Endothelial cell of umbilical vein (primary cell): ENCODE data around the gene PSIP1. TPM values are rescaled to one million over a fixed set of nuclear protein-coding genes. Genes with fewer than 3 reads are reported as not detected.

ENCODE experiments used
- BruUV-seq: library from RNA; stranded (reverse); fragments of 400-500 nt; replicated peaks from 2 replicates; lab custom pipeline; 2021; lab: Mats Ljungman, UMichigan
- CTCF ChIA-PET: fragments of 300-600, 350-600 bp; sonication (Branson Sonifier 250); formaldehyde crosslinking; loops from one replicate; lab custom pipeline; 2021; ENCODE audit warnings: antibody characterized with exemption, inconsistent platforms; lab: Charles Lee
- POLR2A ChIA-PET: fragments of 300-600, 350-600 bp; sonication (Branson Sonifier 250); formaldehyde crosslinking; loops from one replicate; lab custom pipeline; 2021; ENCODE audit warnings: antibody characterized with exemption, inconsistent platforms; lab: Charles Lee
- DNase-seq: peaks from one replicate; pipeline ENCODE4 v3.0.0-alpha.2; 2011; ENCODE audit warnings: low read depth, low spot score
- FAIRE-seq: peaks from 2 replicates; lab custom pipeline; 2011; peaks lifted over from hg19 to GRCh38; lab: Jason Lieb, UNC
- H2AFZ ChIP-seq: 2 replicates; pipeline ENCODE4 v1.6.0; 2012; ENCODE audit warnings: low read depth, low read length, control low read depth, inconsistent platforms
- H3K27ac ChIP-seq: 2 replicates; pipeline ENCODE4 v1.5.1; 2011; ENCODE audit warnings: low read depth, mild to moderate bottlenecking, control low read depth, low read length, moderate library complexity; ENCODE audit not compliant: insufficient read depth
- H3K27me3 ChIP-seq, 2 experiments: 2 replicates each; pipeline versions ENCODE4 v1.6.0 to v1.6.1; 2011; ENCODE audit warnings: low read length in 2 of 2, mixed read lengths in 1 of 2; ENCODE audit not compliant: control insufficient read depth in 2 of 2, insufficient read depth in 2 of 2
- H3K36me3 ChIP-seq, 2 experiments: 2 replicates in 1 of 2; 3 replicates in 1 of 2; pipeline ENCODE4 v1.5.1; 2011; ENCODE audit warnings: low read length in 2 of 2, mild to moderate bottlenecking in 1 of 2, moderate library complexity in 1 of 2; ENCODE audit not compliant: control insufficient read depth in 2 of 2, insufficient read depth in 2 of 2; ENCODE audit errors: extremely low read depth in 1 of 2
- H3K4me1 ChIP-seq: 3 replicates; pipeline ENCODE4 v1.5.1; 2011; ENCODE audit warnings: mild to moderate bottlenecking, low read length; ENCODE audit not compliant: control insufficient read depth, insufficient read depth; ENCODE audit errors: extremely low read depth
- H3K4me2 ChIP-seq: 2 replicates; pipeline ENCODE4 v1.6.1; 2011; ENCODE audit warnings: low read length, control low read depth, mixed read lengths; ENCODE audit not compliant: insufficient read depth
- H3K4me3 ChIP-seq, 3 experiments: fragments of 200-600 bp in 1 of 3; sonication (generic), shearing (Covaris generic) in 1 of 3; replicated peaks in 1 of 3; 2 replicates each; pipeline ENCODE4 v1.5.1; 2011 to 2016; ENCODE audit warnings: control low read depth in 3 of 3, low read length in 3 of 3, mild to moderate bottlenecking in 2 of 3, inconsistent platforms in 1 of 3, low read depth in 1 of 3, moderate library complexity in 1 of 3; ENCODE audit not compliant: insufficient read depth in 1 of 3
- H3K79me2 ChIP-seq: 2 replicates; pipeline ENCODE4 v1.6.0; 2012; ENCODE audit warnings: low read length, inconsistent platforms; ENCODE audit not compliant: control insufficient read depth, insufficient read depth
- H3K9ac ChIP-seq: replicated peaks from 2 replicates; pipeline ENCODE3; 2011; ENCODE audit warnings: low read length, control low read depth; ENCODE audit not compliant: insufficient read depth; ENCODE audit errors: extremely low read depth
- H3K9me1 ChIP-seq: replicated peaks from 3 replicates; pipeline ENCODE4 v1.6.0; 2011; ENCODE audit warnings: mild to moderate bottlenecking, low read length; ENCODE audit not compliant: control insufficient read depth, insufficient read depth; ENCODE audit errors: extremely low read depth
- H3K9me3 ChIP-seq: replicated peaks from 2 replicates; pipeline ENCODE4 v1.5.1; 2012; ENCODE audit warnings: low read length, inconsistent platforms; ENCODE audit not compliant: control insufficient read depth, insufficient read depth
- H4K20me1 ChIP-seq: replicated peaks from 2 replicates; pipeline ENCODE3; 2011; ENCODE audit warnings: mild to moderate bottlenecking, low read length; ENCODE audit not compliant: control insufficient read depth, insufficient read depth; ENCODE audit errors: extremely low read depth
- CTCF ChIP-seq, 2 donors: IDR thresholded peaks; 1 replicate in 1 of 2; 2 replicates in 1 of 2; pipeline ENCODE4 v1.5.1; 2011; ENCODE audit warnings: low read length in 2 of 2, mild to moderate bottlenecking in 2 of 2, moderate library complexity in 2 of 2, control low read depth in 1 of 2, inconsistent platforms in 1 of 2, low read depth in 1 of 2; ENCODE audit not compliant: insufficient read depth in 1 of 2; ENCODE audit errors: extremely low read depth in 1 of 2
- EZH2 ChIP-seq: IDR thresholded peaks from 2 replicates; pipeline ENCODE4 v1.6.1; 2012; ENCODE audit warnings: borderline replicate concordance, low read depth, mild to moderate bottlenecking, moderate library complexity, low read length, inconsistent platforms; ENCODE audit not compliant: severe bottlenecking
- FOS ChIP-seq: IDR thresholded peaks from 2 replicates; pipeline ENCODE4 v1.6.1; 2011; ENCODE audit warnings: mild to moderate bottlenecking, low read length, moderate library complexity, borderline replicate concordance; ENCODE audit not compliant: insufficient read depth
- GATA2 ChIP-seq: IDR thresholded peaks from 2 replicates; pipeline ENCODE4 v1.7.0; 2011; ENCODE audit warnings: low read depth, mild to moderate bottlenecking, moderate library complexity, mixed read lengths, low read length; ENCODE audit not compliant: insufficient read length, insufficient read depth
- JUN ChIP-seq: IDR thresholded peaks from 2 replicates; pipeline ENCODE4 v1.6.1; 2011; ENCODE audit warnings: borderline replicate concordance, low read depth; ENCODE audit not compliant: insufficient read length, insufficient read depth
- MAX ChIP-seq: IDR thresholded peaks from 2 replicates; pipeline ENCODE4 v1.6.1; 2011; ENCODE audit not compliant: insufficient read depth, insufficient read length
- MYC ChIP-seq: IDR thresholded peaks from one replicate; pipeline ENCODE4 v1.6.1; 2011; ENCODE audit warnings: mild to moderate bottlenecking, low read depth, low read length
- POLR2A ChIP-seq: IDR thresholded peaks from 2 replicates; pipeline ENCODE4 v1.6.1; 2012; ENCODE audit warnings: low read depth, mild to moderate bottlenecking, control low read depth, low read length
- POLR2AphosphoS5 ChIP-seq: IDR thresholded peaks from 2 replicates; pipeline ENCODE4 v1.6.1; 2012; ENCODE audit warnings: low read depth, mild to moderate bottlenecking, control low read depth, low read length, moderate library complexity; ENCODE audit not compliant: insufficient read depth
- dilution Hi-C: fragments of 300-500 bp; cut with MboI; formaldehyde crosslinking; loops from one replicate; pipeline ENCODE4 v1.15.0; 2019; ENCODE audit warnings: low sequenced_read_pairs; ENCODE audit not compliant: extremely low pct_ligation_motif_present
- intact Hi-C: fragments of 100-400 bp; cut with micrococcal nuclease; formaldehyde crosslinking; loops from one replicate; pipeline ENCODE4 v1.10.0; 2022
- polyA plus RNA-seq, 4 experiments: library from polyadenylated mRNA; depleted of rRNA in 3 of 4; stranded (reverse) in 3 of 4; unstranded in 1 of 4; fragments of >200 nt; gene quantifications; 2 replicates each; pipeline versions ENCODE4 v1.2.1 to v1.2.3, GENCODE V29; 2011 to 2012; ENCODE audit warnings: missing spikeins in 1 of 4
- total RNA-seq: library from RNA; stranded (reverse); gene quantifications from 2 replicates; pipeline ENCODE4 v1.2.3, GENCODE V29; 2021

The PSIP1 gene
- total and polyA plus RNA-seq, 2 donors (not counting 3 experiments of a cell fraction or from before 2014, with no cell fraction given), result 12.9 to 76.7 TPM

- no peak overlapping the region for H3K4me2 ChIP-seq
- ChIA-PET CTCF (no interaction called here), POLR2A (no interaction called here)
- no peaks in the 10 kb centered on the region for H3K79me2 ChIP-seq
- H3K4me3 ChIP-seq, result no peak overlapping the region
- BruUV-seq, result no TSS peak
- FAIRE-seq (no peak), DNase-seq (no peak)
- H3K36me3 ChIP-seq, result peaks cover 4 to 28% of the 10 kb centered on the region in 2 experiments
- no peaks in the 10 kb centered on the region for H3K27me3 ChIP-seq
- intact Hi-C loops, result no loop called here
- H3K9me1 ChIP-seq, result no peaks in the 10 kb centered on the region
- H3K9ac ChIP-seq, result no peak overlapping the region
- H2AFZ ChIP-seq, result no peak overlapping the region
- H4K20me1 ChIP-seq, result no peaks in the 10 kb centered on the region
- no peaks in the 10 kb centered on the region for H3K4me1 ChIP-seq
- no peak overlapping the region for H3K27ac ChIP-seq
- dilution Hi-C loops, result no loop called here
- H3K9me3 ChIP-seq, result no peaks in the 10 kb centered on the region
- TF ChIP-seq FOS, result no peak
- no peak for TF ChIP-seq EZH2
- no peak for TF ChIP-seq GATA2
- TF ChIP-seq MAX, result no peak
- no peak for TF ChIP-seq MYC
Measured at GRCh38 chr9:15461601-15462000, 49.2 kb downstream of the PSIP1 start.

DNA sequence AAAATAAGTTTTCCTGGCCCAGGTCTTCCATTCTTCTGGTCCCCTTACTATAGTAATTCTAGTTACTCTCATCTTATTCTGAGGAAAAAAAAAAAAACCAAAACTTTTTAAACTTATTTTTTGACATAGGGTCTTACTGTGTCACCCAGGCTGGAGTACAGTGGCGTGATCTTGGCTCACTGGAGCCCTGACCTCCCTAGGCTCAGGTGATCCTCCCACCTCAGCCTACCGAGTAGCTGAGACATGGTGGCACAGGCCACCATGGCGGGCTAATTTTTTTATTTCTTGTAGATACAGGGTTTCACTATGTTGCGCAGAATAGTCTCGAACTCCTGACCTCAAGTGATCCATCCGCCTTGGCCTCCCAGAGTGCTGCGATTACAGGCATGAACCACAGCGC is 49.7 kb downstream of the PSIP1 start:
- H3K36me3 ChIP-seq, result peaks cover 4 to 24% of the 10 kb centered on the region in 2 experiments
- BruUV-seq, result no TSS peak
- ChIA-PET CTCF (interaction anchor here (1.3 to 1.5 kb wide), 2 partner anchors 9 to 11 kb away, joined by 3 to 4 read pairs; no protein-coding TSS in a partner anchor), POLR2A (interaction anchor here (0.7 kb wide), 1 partner anchor 9 kb away, joined by 3 read pairs; no protein-coding TSS in a partner anchor)
- H3K79me2 ChIP-seq, result no peaks in the 10 kb centered on the region
- H3K27me3 ChIP-seq, result no peaks in the 10 kb centered on the region
- DNase-seq (no peak), FAIRE-seq (no peak)
- no peaks in the 10 kb centered on the region for H4K20me1 ChIP-seq
- dilution Hi-C loops (no loop called here), intact Hi-C loops (no loop called here)
- H3K4me1 ChIP-seq, result no peaks in the 10 kb centered on the region
- H3K4me3 ChIP-seq, result no peak overlapping the region
- H2AFZ ChIP-seq, result no peak overlapping the region
- no peak overlapping the region for H3K27ac ChIP-seq
- no peak overlapping the region for H3K9ac ChIP-seq
- H3K4me2 ChIP-seq, result no peak overlapping the region
- no peak for TF ChIP-seq MAX
- TF ChIP-seq JUN, result no peak
- TF ChIP-seq POLR2AphosphoS5, result no peak
- no peak for TF ChIP-seq EZH2
- no peak for TF ChIP-seq POLR2A
- TF ChIP-seq GATA2, result no peak
- no peak for TF ChIP-seq CTCF (IDR thresholded peaks at IDR 0.05; ENCODE audit: extremely low read depth in 1 of 2, insufficient read depth in 1 of 2, low read depth in 1 of 2, low read length in 2 of 2)
- TF ChIP-seq MYC, result no peak
- no peak for TF ChIP-seq FOS
- H3K9me3 ChIP-seq, result no peaks in the 10 kb centered on the region
- H3K9me1 ChIP-seq, result no peaks in the 10 kb centered on the region
